Measurements from ENCODE around the gene ZNF26. TPM values are rescaled to one million over a fixed set of nuclear protein-coding genes. Genes with fewer than 3 reads are reported as not detected.
A peak's percentile ranks its signal among the peaks of the same experiment; 100 is the strongest.

Gene ZNF26
- total RNA-seq, 1 donor from 2014 or later, result 3.1 TPM

GRCh38 chr12:133037207-133038005 is 51.2 kb downstream of the ZNF26 start, which contains the start of gene ZNF84:
Gene ZNF84 (plus strand): TSS chr12:133037509. CDS start chr12:133041468, 3,959 bp downstream.
- TF ChIP-seq CTCF (IDR thresholded peaks at IDR 0.05; ENCODE audit: borderline replicate concordance), result no peak
- Histone ChIP-seq H3K36me3 (peaks cover 38% of the 10 kb centered on the region), H3K4me3 (peak within 1 kb of the TSS; percentile 87), H3K9me3 (replicated peaks) (peaks cover 66% of the 10 kb centered on the region), H3K4me1 (peaks cover 29% of the 10 kb centered on the region), H3K27me3 (ENCODE audit: low read depth) (no peaks in the 10 kb centered on the region), H3K27ac (replicated peaks) (peak within 1 kb of the TSS; percentile 96)
- DNase-seq, result peak; percentile 95
- intact Hi-C loops (cut with micrococcal nuclease), result no loop called here

GRCh38 chr12:133038118-133038709 is 52.0 kb downstream of the ZNF26 start:
- TF ChIP-seq CTCF (IDR thresholded peaks at IDR 0.05; ENCODE audit: borderline replicate concordance), result no peak
- Histone ChIP-seq H3K9me3 (replicated peaks) (peaks cover 69% of the 10 kb centered on the region), H3K4me1 (peaks cover 29% of the 10 kb centered on the region), H3K27me3 (ENCODE audit: low read depth) (no peaks in the 10 kb centered on the region), H3K27ac (replicated peaks) (peak overlapping the region; percentile 96), H3K4me3 (peak overlapping the region; percentile 87), H3K36me3 (peaks cover 46% of the 10 kb centered on the region)
- intact Hi-C loops (cut with micrococcal nuclease), result no loop called here
- DNase-seq, result no peak

GRCh38 chr12:133046698-133047097 is 60.5 kb downstream of the ZNF26 start:
- no peaks in the 10 kb centered on the region for H3K4me1 ChIP-seq
- H3K9me3 ChIP-seq (replicated peaks), result peaks cover 100% of the 10 kb centered on the region

GRCh38 chr12:133057446-133057845 is 71.3 kb downstream of the ZNF26 start:
- no peaks in the 10 kb centered on the region for H3K4me1 ChIP-seq
- peaks cover 100% of the 10 kb centered on the region for H3K9me3 ChIP-seq (replicated peaks)
- intact Hi-C loops (cut with micrococcal nuclease), result no loop called here
- H3K27me3 ChIP-seq (ENCODE audit: low read depth), result no peaks in the 10 kb centered on the region
- H3K4me3 ChIP-seq, result no peak overlapping the region
- DNase-seq, result no peak
- TF ChIP-seq CTCF (IDR thresholded peaks at IDR 0.05; ENCODE audit: borderline replicate concordance), result no peak
- H3K36me3 ChIP-seq, result peaks cover 100% of the 10 kb centered on the region
- H3K27ac ChIP-seq (replicated peaks), result no peak overlapping the region

More at GRCh38 chr12:133046698-133047097, 60.5 kb downstream of the ZNF26 start:
- H3K4me3 ChIP-seq, result no peak overlapping the region
- no peak overlapping the region for H3K27ac ChIP-seq (replicated peaks)
- no peak for TF ChIP-seq CTCF (IDR thresholded peaks at IDR 0.05; ENCODE audit: borderline replicate concordance)
- no peaks in the 10 kb centered on the region for H3K27me3 ChIP-seq (ENCODE audit: low read depth)
- intact Hi-C loops (cut with micrococcal nuclease), result no loop called here
- peaks cover 100% of the 10 kb centered on the region for H3K36me3 ChIP-seq
- DNase-seq, result no peak

GRCh38 chr12:133058203-133059113 is 72.3 kb downstream of the ZNF26 start:
- Histone ChIP-seq H3K9me3 (replicated peaks) (peaks cover 100% of the 10 kb centered on the region), H3K4me1 (no peaks in the 10 kb centered on the region), H3K27ac (replicated peaks) (no peak overlapping the region), H3K4me3 (no peak overlapping the region), H3K36me3 (peaks cover 100% of the 10 kb centered on the region), H3K27me3 (ENCODE audit: low read depth) (no peaks in the 10 kb centered on the region)
- no peak for TF ChIP-seq CTCF (IDR thresholded peaks at IDR 0.05; ENCODE audit: borderline replicate concordance)
- DNase-seq, result no peak
- intact Hi-C loops (cut with micrococcal nuclease), result no loop called here
